DMS114 treated with DMSO at 0.1 percent for 48 hours (cell line): ENCODE measurements around the gene ABCG1.

ENCODE experiments used
- DNase-seq: peaks from one replicate; lab custom pipeline; 2025; ENCODE audit not compliant: unreplicated experiment; lab: John Stamatoyannopoulos, UW

Gene ABCG1

GRCh38 chr21:42304556-42305454 lies 85.9 kb downstream of the ABCG1 start:
- no peak for DNase-seq

GRCh38 chr21:42305707-42306147 lies 86.8 kb downstream of the ABCG1 start:
- no peak for DNase-seq

GRCh38 chr21:42306366-42307035 lies 87.6 kb downstream of the ABCG1 start:
- DNase-seq, result no peak

GRCh38 chr21:42307106-42307505 lies 88.2 kb downstream of the ABCG1 start:
- no peak for DNase-seq

GRCh38 chr21:42308161-42308913 lies 89.4 kb downstream of the ABCG1 start:
- DNase-seq, result no peak

GRCh38 chr21:42308914-42309752 lies 90.2 kb downstream of the ABCG1 start:
- DNase-seq, result no peak

GRCh38 chr21:42309753-42310213 lies 90.8 kb downstream of the ABCG1 start:
- no peak for DNase-seq

GRCh38 chr21:42310411-42311001 lies 91.6 kb downstream of the ABCG1 start:
- no peak for DNase-seq

- DNase-seq, result no peak
These were observed 92.2 kb downstream of the ABCG1 start for GRCh38 chr21:42311160-42311559.

GRCh38 chr21:42311816-42312625 lies 93.1 kb downstream of the ABCG1 start:
- no peak for DNase-seq

- DNase-seq, result no peak
These were observed 93.7 kb downstream of the ABCG1 start for GRCh38 chr21:42312626-42313104.

GRCh38 chr21:42313501-42313969 lies 94.6 kb downstream of the ABCG1 start:
- DNase-seq, result no peak

GRCh38 chr21:42314616-42315295 lies 95.8 kb downstream of the ABCG1 start:
- DNase-seq, result no peak

GRCh38 chr21:42315296-42315891 lies 96.5 kb downstream of the ABCG1 start, which contains the start of gene TFF3:
Gene TFF3 (minus strand): TSS chr21:42315409. CDS start chr21:42315374, 35 bp downstream.
- DNase-seq, result no peak

GRCh38 chr21:42316891-42317290 lies 98.0 kb downstream of the ABCG1 start:
- DNase-seq, result no peak

GRCh38 chr21:42317341-42317741 lies 98.4 kb downstream of the ABCG1 start:
- no peak for DNase-seq

- no peak for DNase-seq
These were observed 99.1 kb downstream of the ABCG1 start for GRCh38 chr21:42317826-42318746.
